AG04450 (cell line): ENCODE results near the gene IDI2. TPM values are rescaled to one million over a fixed set of nuclear protein-coding genes. Genes with fewer than 3 reads are reported as not detected.
A peak's percentile ranks its signal among the peaks of the same experiment; 100 is the strongest.

ENCODE experiments used
- CTCF ChIA-PET: fragments of 300-600, 350-600 bp; formaldehyde crosslinking; extraction: SDS; loops from one replicate; lab custom pipeline; 2022; ENCODE audit warnings: antibody characterized with exemption, inconsistent platforms; lab: Charles Lee
- POLR2A ChIA-PET: fragments of 350-600 bp; formaldehyde crosslinking; extraction: SDS; loops from one replicate; lab custom pipeline; 2021; ENCODE audit warnings: antibody characterized with exemption, inconsistent platforms; lab: Yijun Ruan, JAX
- DNase-seq: peaks from one replicate; pipeline ENCODE4 v3.0.0-alpha.2; 2011; ENCODE audit warnings: low read depth, low spot score
- H3K27ac ChIP-seq: one replicate; pipeline ENCODE4 v1.5.1; 2012; ENCODE audit warnings: low read depth, low read length, control low read depth
- H3K27me3 ChIP-seq: one replicate; pipeline ENCODE4 v1.6.0; 2012; ENCODE audit warnings: low read length; ENCODE audit not compliant: control insufficient read depth, insufficient read depth
- H3K4me3 ChIP-seq: 2 replicates; pipeline ENCODE4 v1.5.1; 2011; ENCODE audit warnings: mild to moderate bottlenecking, low read depth, low read length, control low read depth
- H3K9me3 ChIP-seq: 2 replicates; pipeline ENCODE4 v1.5.1; 2012; ENCODE audit warnings: low read length; ENCODE audit not compliant: control insufficient read depth, insufficient read depth
- CTCF ChIP-seq: IDR thresholded peaks from 2 replicates; pipeline ENCODE4 v1.5.1; 2011; ENCODE audit warnings: low read depth, low read length, control low read depth, inconsistent platforms
- polyA plus RNA-seq: library from polyadenylated mRNA; depleted of rRNA; stranded (reverse); fragments of >200 nt; gene quantifications from 2 replicates; pipeline ENCODE4 v1.2.3, GENCODE V29; 2011

Gene IDI2
- polyA plus RNA-seq, 1 experiment = not detected

GRCh38 chr10:992467-992866, 33.2 kb downstream of the IDI2 start:
- Histone ChIP-seq H3K27ac (no peak overlapping the region), H3K9me3 (peaks cover 3% of the 10 kb centered on the region; the same call in 1 of the 2 replicates), H3K27me3 (no peaks in the 10 kb centered on the region), H3K4me3 (no peak overlapping the region)
- TF ChIP-seq CTCF = no peak
- CTCF ChIA-PET = no interaction called here
- DNase-seq = no peak
- POLR2A ChIA-PET = no interaction called here

- ChIA-PET CTCF (no interaction called here), POLR2A (no interaction called here)
- no peak for DNase-seq
- Histone ChIP-seq H3K27ac (no peak overlapping the region), H3K27me3 (no peaks in the 10 kb centered on the region), H3K4me3 (no peak overlapping the region), H3K9me3 (peaks cover 3% of the 10 kb centered on the region; the same call in 1 of the 2 replicates)
- TF ChIP-seq CTCF = no peak
These were observed 34.9 kb downstream of the IDI2 start for GRCh38 chr10:990808-991207.

GRCh38 chr10:988667-989545, 36.8 kb downstream of the IDI2 start:
- TF ChIP-seq CTCF = no peak
- ChIA-PET CTCF (no interaction called here), POLR2A (interaction anchor here (0.6 to 2.2 kb wide), 6 partner anchors 19 to 67 kb away, joined by 3 to 11 read pairs (median 3); partner anchors contain the start of genes IDI1, LARP4B and WDR37)
- peak overlapping the region; percentile 98 for H3K27ac ChIP-seq
- H3K4me3 ChIP-seq = peak overlapping the region; percentile 90
- no peak for DNase-seq
- H3K9me3 ChIP-seq = peaks cover 3% of the 10 kb centered on the region; the same call in 1 of the 2 replicates
- H3K27me3 ChIP-seq = no peaks in the 10 kb centered on the region

GRCh38 chr10:987870-988666, 37.6 kb downstream of the IDI2 start, which contains the start of gene GTPBP4:
Gene GTPBP4, plus strand, starts transcription at chr10:988434. Its CDS starts 46 bp downstream, at chr10:988480.
- no peak for TF ChIP-seq CTCF
- Histone ChIP-seq H3K4me3 (peak within 1 kb of the TSS; percentile 90), H3K9me3 (peaks cover 3% of the 10 kb centered on the region; the same call in 1 of the 2 replicates), H3K27me3 (no peaks in the 10 kb centered on the region), H3K27ac (peak within 1 kb of the TSS; percentile 98)
- DNase-seq = peak; percentile 89
- CTCF ChIA-PET = no interaction called here
- POLR2A ChIA-PET = interaction anchor here (0.6 to 2.2 kb wide), 9 partner anchors 13 to 68 kb away, joined by 3 to 11 read pairs (median 3); partner anchors contain the start of genes IDI1, LARP4B and WDR37
